ENCODE measurements around the gene GDF9. TPM values are rescaled to one million over a fixed set of nuclear protein-coding genes. Genes with fewer than 3 reads are reported as not detected.
"Not testable (repeated sequence)": the region's sequence is repeated elsewhere in the genome, so short reads cannot be mapped to it uniquely, and the experiment has no call there.

GDF9 gene
- total RNA-seq, 2 donors from 2014 or later = 0.26 to 0.33 TPM

- TF ChIP-seq POLR2A (IDR thresholded peaks at IDR 0.05) (no peak), CTCF (IDR thresholded peaks at IDR 0.05) (peak in 1 of 7 experiments; percentile 18)
- Histone ChIP-seq H3K4me1 (peaks cover 21% of the 10 kb centered on the region), H3K9me3 (no peaks in the 10 kb centered on the region), H3K27ac (peak overlapping the region; percentile 91 to 96 (median 93)), H3K36me3 (replicated peaks in 1 of 2; ENCODE audit: insufficient read depth in 1 of 2, low read depth in 2 of 2) (no peaks in the 10 kb centered on the region), H3K27me3 (no peaks in the 10 kb centered on the region), H3K4me3 (peak overlapping the region; percentile 16 to 61)
- 25 to 32% methylated on average over 18 to 30 of the region's 30 CpGs for WGBS, 2 donors
- intact Hi-C loops (cut with DNase I) = no loop called here
- no peak for DNase-seq
- ATAC-seq = peak; percentile 62
These were observed 464 bp downstream of the GDF9 start for GRCh38 chr5:132865668-132866341.

- H3K36me3 ChIP-seq (replicated peaks in 1 of 2; ENCODE audit: insufficient read depth in 1 of 2, low read depth in 2 of 2) = no peaks in the 10 kb centered on the region
- peaks cover 5% of the 10 kb centered on the region for H3K4me1 ChIP-seq
- H3K27me3 ChIP-seq = no peaks in the 10 kb centered on the region
- intact Hi-C loops (cut with DNase I) = no loop called here
- TF ChIP-seq CTCF (IDR thresholded peaks at IDR 0.05) (no peak), POLR2A (IDR thresholded peaks at IDR 0.05) (no peak)
- no peak overlapping the region for H3K4me3 ChIP-seq
- no peaks in the 10 kb centered on the region for H3K9me3 ChIP-seq
- ATAC-seq = no peak
- H3K27ac ChIP-seq = no peak overlapping the region
- no peak for DNase-seq
- 54 to 67% methylated on average over 5 of the region's 5 CpGs for WGBS, 2 donors
These were observed 5.5 kb downstream of the GDF9 start for GRCh38 chr5:132860742-132861141.

- ATAC-seq (no peak), DNase-seq (no peak)
- intact Hi-C loops (cut with DNase I) = no loop called here
- Histone ChIP-seq H3K27me3 (no peaks in the 10 kb centered on the region), H3K27ac (no peak overlapping the region), H3K4me3 (no peak overlapping the region), H3K9me3 (no peaks in the 10 kb centered on the region), H3K36me3 (replicated peaks in 1 of 2; ENCODE audit: insufficient read depth in 1 of 2, low read depth in 2 of 2) (no peaks in the 10 kb centered on the region), H3K4me1 (no peaks in the 10 kb centered on the region)
- no peak for TF ChIP-seq CTCF (IDR thresholded peaks at IDR 0.05)
- no peak for TF ChIP-seq POLR2A (IDR thresholded peaks at IDR 0.05)
- 74 to 80% methylated on average over 2 of the region's 2 CpGs for WGBS, 2 donors
These were observed 6.3 kb downstream of the GDF9 start for GRCh38 chr5:132859889-132860437.

- Histone ChIP-seq H3K4me1 (peaks cover 14% of the 10 kb centered on the region), H3K9me3 (no peaks in the 10 kb centered on the region), H3K4me3 (no peak overlapping the region), H3K27ac (no peak overlapping the region), H3K27me3 (no peaks in the 10 kb centered on the region), H3K36me3 (replicated peaks in 1 of 2; ENCODE audit: insufficient read depth in 1 of 2, low read depth in 2 of 2) (no peaks in the 10 kb centered on the region)
- DNase-seq (no peak), ATAC-seq (no peak)
- intact Hi-C loops (cut with DNase I) = no loop called here
- 61 to 84% methylated on average over 2 to 3 of the region's 3 CpGs for WGBS, 2 donors
- TF ChIP-seq POLR2A (IDR thresholded peaks at IDR 0.05) (no peak), CTCF (IDR thresholded peaks at IDR 0.05) (no peak)
These were observed 10.3 kb downstream of the GDF9 start for GRCh38 chr5:132856011-132856410.

- WGBS, 2 donors = 91 to 97% methylated on average over 5 of the region's 5 CpGs
- H3K4me3 ChIP-seq; ATAC-seq; H3K9me3 ChIP-seq; DNase-seq; H3K27ac ChIP-seq; intact Hi-C loops (cut with DNase I); H3K27me3 ChIP-seq; H3K36me3 ChIP-seq (replicated peaks in 1 of 2; ENCODE audit: insufficient read depth in 1 of 2, low read depth in 2 of 2): not testable (repeated sequence)
- peaks cover 19% of the 10 kb centered on the region for H3K4me1 ChIP-seq
These were observed 11.3 kb downstream of the GDF9 start for GRCh38 chr5:132854992-132855391.
